Measurements from ENCODE around the gene PPM1F.
A peak's percentile ranks its signal among the peaks of the same experiment; 100 is the strongest.

The PPM1F gene

DNA sequence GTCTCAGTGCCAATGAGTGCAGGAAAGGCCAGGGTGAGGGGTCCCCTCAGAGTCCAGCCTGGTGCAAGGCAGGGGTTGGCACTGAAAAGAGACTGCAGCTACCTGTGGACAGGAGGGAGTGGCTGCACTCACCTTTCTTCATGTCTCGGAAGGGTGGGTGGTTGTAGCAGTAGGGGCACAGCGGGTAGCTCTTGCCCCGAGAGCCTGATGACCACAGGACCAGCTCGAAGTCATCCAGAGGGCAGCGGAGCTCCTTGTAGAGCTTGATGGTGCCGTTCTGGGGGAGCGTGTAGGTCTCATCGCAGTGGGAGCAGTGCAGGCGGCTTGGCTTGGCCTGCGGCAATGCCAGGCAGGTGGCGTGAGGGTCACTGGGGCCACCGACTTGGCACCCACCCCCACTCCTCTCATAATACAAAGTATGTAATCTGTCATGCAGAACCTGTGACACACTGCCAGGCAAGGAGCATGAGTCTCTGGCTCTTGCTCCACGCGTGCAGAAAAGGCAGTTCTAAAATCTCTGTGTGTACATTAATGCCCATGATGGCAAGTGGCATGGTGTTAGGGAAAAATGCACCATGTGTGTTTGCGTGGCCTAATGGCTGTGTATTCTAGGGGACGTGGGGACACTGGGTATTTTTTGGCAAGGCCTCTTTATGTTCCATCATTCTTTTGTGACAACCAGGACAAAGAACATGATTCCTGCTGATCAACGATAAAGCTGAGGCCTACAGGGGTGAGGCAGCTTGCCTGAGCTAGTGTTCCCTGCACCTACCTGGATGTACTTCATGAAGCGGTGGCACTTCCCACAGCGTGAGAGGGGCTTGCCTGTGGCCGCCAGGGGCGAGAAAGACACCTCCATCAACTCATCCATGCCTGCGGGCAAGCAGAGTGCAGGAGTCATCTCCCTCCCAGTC, 6.0 kb upstream of the PPM1F start:
- no peak for DNase-seq (ENCODE audit: low read depth)
- no peak overlapping the region for H3K4me3 ChIP-seq (ENCODE audit: low read depth, low read length)
- TF ChIP-seq, protein P1, sequence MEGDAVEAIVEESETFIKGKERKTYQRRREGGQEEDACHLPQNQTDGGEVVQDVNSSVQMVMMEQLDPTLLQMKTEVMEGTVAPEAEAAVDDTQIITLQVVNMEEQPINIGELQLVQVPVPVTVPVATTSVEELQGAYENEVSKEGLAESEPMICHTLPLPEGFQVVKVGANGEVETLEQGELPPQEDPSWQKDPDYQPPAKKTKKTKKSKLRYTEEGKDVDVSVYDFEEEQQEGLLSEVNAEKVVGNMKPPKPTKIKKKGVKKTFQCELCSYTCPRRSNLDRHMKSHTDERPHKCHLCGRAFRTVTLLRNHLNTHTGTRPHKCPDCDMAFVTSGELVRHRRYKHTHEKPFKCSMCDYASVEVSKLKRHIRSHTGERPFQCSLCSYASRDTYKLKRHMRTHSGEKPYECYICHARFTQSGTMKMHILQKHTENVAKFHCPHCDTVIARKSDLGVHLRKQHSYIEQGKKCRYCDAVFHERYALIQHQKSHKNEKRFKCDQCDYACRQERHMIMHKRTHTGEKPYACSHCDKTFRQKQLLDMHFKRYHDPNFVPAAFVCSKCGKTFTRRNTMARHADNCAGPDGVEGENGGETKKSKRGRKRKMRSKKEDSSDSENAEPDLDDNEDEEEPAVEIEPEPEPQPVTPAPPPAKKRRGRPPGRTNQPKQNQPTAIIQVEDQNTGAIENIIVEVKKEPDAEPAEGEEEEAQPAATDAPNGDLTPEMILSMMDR (IDR thresholded peaks at IDR 0.05; ENCODE audit: low read depth, low read length, missing control alignments) = no peak
- in situ Hi-C loops (cut with HindIII; ENCODE audit: low sequenced_read_pairs) = no loop called here

DNA sequence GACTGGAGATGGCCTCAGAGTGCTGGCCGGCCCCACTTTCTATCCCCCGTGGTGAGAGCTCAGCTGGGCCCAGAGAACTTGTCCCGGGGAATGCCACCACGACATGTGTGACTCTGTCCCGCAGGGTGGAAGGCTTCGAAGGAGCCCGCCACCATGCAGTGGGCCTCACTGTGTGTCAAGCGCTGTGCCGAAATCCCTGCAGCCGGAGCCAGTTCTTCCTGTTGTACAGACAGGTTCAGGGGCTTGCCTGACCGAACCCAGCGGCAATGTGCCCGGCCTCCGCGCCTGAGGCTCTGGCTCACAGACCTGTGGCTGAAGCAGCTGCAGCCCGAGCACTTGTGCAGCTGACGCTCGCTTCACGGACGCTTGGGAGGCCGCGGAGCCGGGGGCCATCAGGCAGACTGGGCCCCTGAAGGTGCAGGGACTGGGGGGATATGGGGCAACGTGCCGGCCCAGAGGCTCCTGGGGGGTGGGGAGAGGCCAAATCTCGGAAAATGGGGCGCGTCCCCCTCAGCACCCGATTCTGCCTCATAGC, 650 bp downstream of the PPM1F start:
- in situ Hi-C loops (cut with HindIII; ENCODE audit: low sequenced_read_pairs) = no loop called here
- DNase-seq (ENCODE audit: low read depth) = no peak
- peak overlapping the region; percentile 71 for H3K4me3 ChIP-seq (ENCODE audit: low read depth, low read length)
- TF ChIP-seq, protein P1 (IDR thresholded peaks at IDR 0.05; ENCODE audit: low read depth, low read length, missing control alignments) = no peak

DNA sequence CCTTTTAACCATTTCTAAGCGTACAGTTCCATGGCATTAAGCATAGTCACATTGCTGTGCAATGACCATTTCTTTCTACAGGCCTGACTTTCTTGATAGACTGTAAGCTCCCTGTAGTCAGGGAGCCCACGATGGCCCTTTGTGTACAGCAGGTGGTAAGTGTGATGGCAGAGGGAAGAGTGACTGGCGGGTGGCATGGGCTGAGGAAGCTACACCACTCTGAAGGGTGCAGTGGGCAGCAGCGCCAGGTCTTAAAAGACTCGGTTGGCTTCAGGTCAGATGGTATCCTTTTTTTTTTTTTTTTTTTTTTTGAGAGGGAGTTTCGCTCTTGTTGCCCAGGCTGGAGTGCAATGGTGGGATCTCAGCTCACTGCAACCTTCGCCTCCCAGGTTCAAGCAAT, 1.6 kb downstream of the PPM1F start:
- TF ChIP-seq, protein P1 (IDR thresholded peaks at IDR 0.05; ENCODE audit: low read depth, low read length, missing control alignments) = no peak
- in situ Hi-C loops (cut with HindIII; ENCODE audit: low sequenced_read_pairs) = no loop called here
- DNase-seq (ENCODE audit: low read depth) = no peak
- no peak overlapping the region for H3K4me3 ChIP-seq (ENCODE audit: low read depth, low read length)

DNA sequence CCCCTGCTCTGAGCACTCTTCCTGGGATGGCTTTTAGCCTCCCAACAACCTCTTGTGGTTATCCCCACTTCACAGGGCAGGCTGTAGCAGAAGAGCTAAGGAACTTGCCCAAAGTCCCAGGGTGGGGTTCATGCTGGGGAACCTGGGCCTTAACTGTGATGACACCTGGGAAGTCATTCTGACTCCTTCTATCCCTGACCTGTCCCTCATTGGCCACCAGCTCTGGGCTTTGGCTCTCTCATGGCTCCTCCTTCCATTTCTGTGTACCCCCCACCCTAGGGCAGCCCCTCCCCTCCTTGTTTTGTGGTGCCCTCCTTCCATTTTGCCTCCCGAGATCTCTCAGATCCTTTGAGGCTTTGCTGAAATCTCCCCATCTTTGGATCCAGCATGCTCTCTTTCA, 2.7 kb downstream of the PPM1F start:
- TF ChIP-seq, protein P1 (IDR thresholded peaks at IDR 0.05; ENCODE audit: low read depth, low read length, missing control alignments) = no peak
- no peak overlapping the region for H3K4me3 ChIP-seq (ENCODE audit: low read depth, low read length)
- in situ Hi-C loops (cut with HindIII; ENCODE audit: low sequenced_read_pairs) = loop anchor here (25.0 kb wide), 2 partner anchors 87 to 1287 kb away; no protein-coding TSS in a partner anchor
- no peak for DNase-seq (ENCODE audit: low read depth)

DNA sequence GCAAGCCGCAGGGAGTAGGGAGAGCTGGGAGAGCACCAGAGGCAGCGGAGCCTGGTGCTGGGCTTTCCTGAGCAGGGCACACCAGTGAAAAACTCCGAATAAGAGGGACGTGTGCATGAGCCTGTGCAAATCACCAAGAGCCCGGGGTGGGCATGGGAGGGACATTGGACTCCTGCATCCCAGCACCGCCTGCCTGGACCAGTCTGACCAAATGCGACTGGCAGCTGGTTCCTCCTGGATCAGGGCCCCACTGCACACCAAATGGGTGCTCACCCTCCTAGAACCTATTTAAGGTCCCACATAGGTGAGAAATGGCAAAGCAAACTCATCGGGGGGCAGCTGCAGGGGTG, 3.1 kb downstream of the PPM1F start:
- TF ChIP-seq, protein P1 (IDR thresholded peaks at IDR 0.05; ENCODE audit: low read depth, low read length, missing control alignments) = no peak
- no peak for DNase-seq (ENCODE audit: low read depth)
- in situ Hi-C loops (cut with HindIII; ENCODE audit: low sequenced_read_pairs) = loop anchor here (25.0 kb wide), 2 partner anchors 88 to 1288 kb away; no protein-coding TSS in a partner anchor
- no peak overlapping the region for H3K4me3 ChIP-seq (ENCODE audit: low read depth, low read length)

GRCh38 chr22:21948824-21949568, 3.7 kb downstream of the PPM1F start:
- TF ChIP-seq, protein P1 (IDR thresholded peaks at IDR 0.05; ENCODE audit: low read depth, low read length, missing control alignments) = no peak
- H3K4me3 ChIP-seq (ENCODE audit: low read depth, low read length) = no peak overlapping the region
- no peak for DNase-seq (ENCODE audit: low read depth)
- in situ Hi-C loops (cut with HindIII; ENCODE audit: low sequenced_read_pairs) = loop anchor here (25.0 kb wide), 2 partner anchors 88 to 1288 kb away; no protein-coding TSS in a partner anchor
